Erythroblast (primary cell): ENCODE data around the gene CXCR1.
"Not testable (repeated sequence)": the region's sequence is repeated elsewhere in the genome, so short reads cannot be mapped to it uniquely, and the experiment has no call there.

Experiments
- DNase-seq, 2 experiments: peaks; one replicate each; lab custom pipeline; 2025; lab: John Stamatoyannopoulos, UW
- GATA1 ChIP-seq: IDR thresholded peaks from 2 replicates; pipeline ENCODE4 v1.6.1; 2011; ENCODE audit warnings: low read depth, mild to moderate bottlenecking, control low read depth, low read length, moderate library complexity
- POLR2A ChIP-seq: IDR thresholded peaks from 2 replicates; pipeline ENCODE4 v1.6.1; 2011; ENCODE audit warnings: mild to moderate bottlenecking, low read length

The CXCR1 gene

GRCh38 chr2:218179782-218180181 is 13.0 kb upstream of the CXCR1 start:
- TF ChIP-seq GATA1, result no peak
- TF ChIP-seq POLR2A, result no peak
- DNase-seq, result no peak

DNA sequence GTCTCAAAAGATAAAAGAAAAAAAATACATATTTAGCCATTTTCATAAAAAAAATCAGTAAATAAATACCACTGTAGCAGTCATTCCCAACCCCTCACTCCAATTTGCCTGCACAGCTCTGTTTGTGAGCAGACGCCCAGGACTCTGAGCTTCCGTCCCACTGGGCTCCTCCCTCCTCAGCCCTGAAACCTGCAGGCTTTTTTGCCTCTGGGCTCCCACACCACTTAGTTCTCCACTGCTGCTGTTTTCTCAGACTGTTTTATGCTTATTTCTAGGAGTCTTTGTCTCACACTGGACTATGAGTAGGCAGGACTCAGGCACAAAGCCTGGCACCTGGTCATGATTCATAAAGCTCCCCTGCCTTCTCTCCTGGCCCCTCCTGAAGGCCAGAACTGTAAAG is 6.1 kb upstream of the CXCR1 start:
- no peak for DNase-seq
- TF ChIP-seq POLR2A (no peak), GATA1 (no peak)

GRCh38 chr2:218171744-218172143 is 5.0 kb upstream of the CXCR1 start:
- DNase-seq, result not testable (repeated sequence)

DNA sequence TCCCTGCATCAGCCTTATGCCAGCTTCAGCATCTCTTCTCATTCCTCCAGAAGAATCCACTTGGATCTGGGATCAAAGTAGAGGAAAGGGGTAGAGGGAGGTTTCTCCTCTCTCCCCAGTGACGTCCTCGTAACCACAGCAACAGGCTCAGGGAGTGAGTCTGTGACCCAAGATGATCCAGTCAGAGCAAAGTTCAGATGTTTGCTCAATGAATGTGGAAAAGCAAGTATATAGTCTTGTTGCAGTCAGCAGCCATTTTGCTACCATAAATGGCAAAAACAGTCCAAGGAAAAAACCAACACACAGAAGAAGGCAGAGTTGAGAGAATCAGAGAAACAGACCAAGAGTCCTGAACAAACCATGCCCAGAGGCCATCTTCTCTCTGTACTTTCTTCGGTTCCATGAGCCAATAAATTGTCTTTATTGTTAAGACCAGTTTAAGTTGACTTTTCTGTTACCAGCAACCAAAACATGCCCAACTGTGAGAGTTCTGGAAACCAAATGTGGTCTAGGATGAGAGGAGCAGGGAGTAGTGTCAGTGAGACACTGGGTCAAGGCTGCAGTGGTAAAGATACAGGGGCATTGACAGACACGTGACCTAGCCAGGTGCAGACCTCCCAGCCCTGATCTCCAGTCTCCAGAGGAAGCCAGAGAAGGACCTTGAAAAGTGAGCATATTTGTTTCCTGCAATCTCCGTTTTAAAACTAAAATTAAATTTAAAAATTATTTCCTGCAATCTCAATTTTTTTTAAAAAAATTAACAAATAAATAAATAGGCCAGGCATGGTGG is 3.2 kb upstream of the CXCR1 start:
- DNase-seq, result no peak

DNA sequence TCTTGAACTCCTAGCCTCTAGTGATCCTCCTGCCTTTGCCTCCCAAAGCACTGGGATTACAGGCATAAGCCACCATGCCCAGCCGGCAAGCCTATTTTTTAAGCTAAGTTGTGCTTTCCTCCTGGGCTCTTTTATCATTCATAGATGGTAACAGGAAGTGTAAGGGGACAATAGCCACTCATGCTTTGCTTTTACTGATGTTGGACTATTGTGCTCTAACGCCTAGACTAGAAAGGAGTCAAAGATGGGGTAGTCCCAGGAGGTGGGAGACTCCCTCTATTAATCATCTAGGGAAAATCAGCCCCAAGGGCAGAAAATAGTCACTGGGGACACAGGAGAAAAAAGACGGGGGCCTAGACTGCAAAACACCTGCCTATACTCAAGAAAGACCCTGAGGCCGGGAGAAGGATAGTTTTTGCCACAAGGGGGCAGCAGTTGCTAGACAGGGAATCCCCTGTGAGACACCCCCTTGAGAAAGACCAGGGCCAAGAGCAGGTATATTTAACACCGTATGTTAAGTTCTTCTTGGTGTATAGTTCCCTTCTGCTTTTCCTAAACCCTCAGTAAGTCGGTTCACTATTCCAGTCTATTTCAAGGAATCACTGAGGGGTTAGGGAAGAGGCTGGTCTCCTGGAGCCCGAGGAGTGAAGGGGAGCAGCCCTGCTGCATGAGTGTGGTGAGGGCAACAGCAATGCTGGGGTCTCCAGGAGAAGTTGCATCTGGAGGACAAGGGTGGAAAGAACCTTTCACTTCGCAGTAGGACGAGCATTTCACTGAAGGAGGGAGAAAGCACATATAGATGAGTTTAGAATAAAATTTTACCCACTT is 2.1 kb upstream of the CXCR1 start:
- TF ChIP-seq GATA1 (no peak), POLR2A (no peak)
- DNase-seq, result peak; percentile 49 to 78

More for the DNA sequence above, 3.2 kb upstream of the CXCR1 start:
- TF ChIP-seq GATA1, result no peak

- TF ChIP-seq GATA1, result no peak
- DNase-seq, result no peak
Measured at GRCh38 chr2:218168016-218168415, 1.3 kb upstream of the CXCR1 start.

- no peak for DNase-seq
- TF ChIP-seq POLR2A (no peak), GATA1 (no peak)
Measured at GRCh38 chr2:218162814-218163213, 3.9 kb downstream of the CXCR1 start.

- DNase-seq, result no peak
Measured at GRCh38 chr2:218161644-218162043, 5.1 kb downstream of the CXCR1 start.

DNA sequence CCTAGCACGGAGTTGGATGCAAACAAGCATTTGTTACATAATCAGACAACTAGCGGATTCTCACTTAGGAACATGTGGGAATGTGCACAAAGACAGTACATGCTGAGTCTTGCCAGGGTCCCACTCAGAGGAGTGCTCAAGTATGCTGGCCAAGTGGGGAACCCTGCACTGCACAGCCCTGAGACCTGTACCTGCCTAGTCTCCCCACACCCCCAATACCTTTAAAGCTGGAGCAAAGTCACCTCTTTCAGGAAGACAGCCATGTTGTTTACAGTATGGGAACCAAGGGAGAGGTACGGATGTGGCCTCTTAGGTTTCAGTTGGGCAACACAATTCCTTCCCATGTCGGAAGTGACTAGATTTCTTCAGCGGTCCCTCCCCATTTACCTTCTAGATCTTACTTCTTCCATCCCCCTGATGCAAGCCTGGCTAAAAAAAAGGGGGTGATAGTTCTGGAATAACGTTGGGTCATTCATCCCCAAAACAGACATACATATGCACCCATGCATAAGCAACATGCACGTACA is 10.7 kb downstream of the CXCR1 start:
- TF ChIP-seq GATA1 (no peak), POLR2A (no peak)
- DNase-seq, result no peak

More at GRCh38 chr2:218161644-218162043, 5.1 kb downstream of the CXCR1 start:
- TF ChIP-seq GATA1 (no peak), POLR2A (no peak)

DNA sequence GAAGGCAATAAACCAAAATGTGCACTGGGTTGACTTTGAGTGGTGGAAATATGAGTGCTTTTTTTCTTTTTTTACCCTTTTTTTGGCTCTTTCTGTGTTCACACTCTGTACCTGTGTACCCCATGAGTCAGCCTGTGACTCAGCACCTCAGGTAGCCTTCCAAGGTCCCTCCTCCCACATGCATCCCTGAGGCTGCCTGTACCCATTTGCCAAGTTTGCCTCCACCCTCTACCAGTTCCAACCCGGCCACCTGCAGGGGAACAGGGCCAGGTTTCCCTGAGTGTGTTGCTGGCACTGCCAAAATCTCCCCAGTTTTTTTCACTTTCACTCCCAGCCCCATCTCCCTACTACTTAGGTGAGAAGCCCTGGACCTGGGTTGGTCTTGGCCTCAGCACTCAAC is 14.0 kb downstream of the CXCR1 start:
- no peak for DNase-seq
- TF ChIP-seq GATA1 (no peak), POLR2A (no peak)

GRCh38 chr2:218152172-218152571 is 14.6 kb downstream of the CXCR1 start:
- DNase-seq, result no peak
- no peak for TF ChIP-seq GATA1
- TF ChIP-seq POLR2A, result no peak

DNA sequence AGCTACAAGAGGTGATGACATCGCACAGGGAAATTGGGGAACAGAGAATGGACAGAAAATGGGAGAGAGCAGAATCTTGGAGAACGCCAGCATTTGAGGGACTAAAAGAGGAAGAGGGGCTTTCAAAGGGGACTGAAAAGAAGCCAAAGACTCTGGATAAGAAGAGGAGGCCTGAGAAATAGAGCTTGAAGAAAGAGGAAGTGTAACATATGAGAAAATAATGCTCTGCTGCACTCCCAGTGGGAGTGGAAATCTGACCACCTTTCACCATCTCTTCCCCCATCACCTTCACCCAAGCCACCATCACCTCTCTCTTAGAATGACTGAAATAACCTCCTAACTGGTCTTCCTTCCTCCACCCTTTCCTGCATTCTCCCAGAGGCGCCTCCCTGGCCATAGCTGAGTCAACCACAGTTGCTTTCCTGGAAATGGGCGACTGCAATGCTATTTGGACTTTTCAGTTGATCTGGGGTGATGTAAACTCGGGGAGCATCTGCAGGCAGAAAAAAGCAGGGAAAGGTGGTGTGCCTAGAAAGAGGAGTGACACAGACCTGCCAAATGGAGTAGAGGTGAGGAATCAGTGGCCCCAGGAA is 16.8 kb downstream of the CXCR1 start:
- no peak for TF ChIP-seq POLR2A
- no peak for TF ChIP-seq GATA1
- no peak for DNase-seq

DNA sequence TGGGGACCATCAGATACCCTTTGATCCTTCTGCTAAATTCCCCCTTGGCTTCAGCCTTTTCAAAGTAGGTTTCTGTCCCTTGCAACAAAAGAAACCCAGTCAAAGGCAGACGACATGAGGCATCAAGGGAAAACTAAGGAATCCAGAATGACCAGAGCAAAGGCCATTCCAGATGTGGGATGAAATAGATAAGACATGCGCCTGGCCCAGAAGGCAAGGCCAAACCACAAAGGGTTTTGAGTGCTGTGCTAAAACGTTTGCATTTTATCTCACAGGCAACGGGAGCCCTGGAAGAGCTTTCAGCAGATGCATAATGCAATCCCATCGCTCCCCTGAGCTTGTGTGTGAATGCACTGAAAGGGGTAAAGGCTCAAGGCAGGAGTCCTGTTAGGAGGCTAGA is 17.7 kb downstream of the CXCR1 start:
- TF ChIP-seq POLR2A, result no peak
- no peak for DNase-seq

DNA sequence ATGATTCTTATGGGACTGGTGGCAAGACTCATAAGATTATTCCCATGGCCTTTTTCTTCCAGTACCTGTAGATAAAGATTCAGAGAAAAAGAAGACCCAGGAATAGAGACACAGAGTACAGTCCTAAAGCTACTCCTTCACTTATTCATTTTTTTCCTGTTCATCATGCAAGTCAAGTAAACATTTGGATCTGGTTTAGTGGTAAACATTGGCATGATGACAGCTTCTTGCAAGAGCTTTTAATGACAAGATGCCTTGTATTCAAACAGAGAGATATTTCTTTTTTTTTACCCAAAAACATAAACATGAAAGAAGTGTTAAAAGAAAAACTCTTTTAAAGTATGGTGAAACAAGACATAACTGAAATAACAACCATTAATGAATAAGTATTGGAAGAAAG is 20.7 kb downstream of the CXCR1 start:
- TF ChIP-seq GATA1 (no peak), POLR2A (no peak)
- no peak for DNase-seq

DNA sequence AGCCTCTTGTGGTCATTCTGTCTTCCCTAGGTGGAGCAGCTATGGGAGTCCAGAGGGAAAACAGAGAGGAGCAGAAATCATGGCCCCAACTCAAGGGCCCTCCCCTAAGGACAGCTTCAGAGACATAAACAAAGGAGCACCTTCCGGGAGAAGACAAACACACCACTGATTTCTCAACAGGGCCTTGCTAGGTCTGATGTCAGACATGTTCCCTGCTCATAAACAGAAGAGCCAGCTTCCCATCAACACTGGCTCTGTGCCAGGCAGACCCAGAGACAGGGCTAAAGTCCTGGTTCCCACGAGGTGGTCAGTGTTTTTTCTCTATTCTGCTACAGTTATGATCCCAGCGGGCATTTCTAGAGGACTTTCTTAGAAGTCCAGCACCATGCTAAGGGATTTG is 21.6 kb downstream of the CXCR1 start:
- no peak for DNase-seq
- TF ChIP-seq POLR2A (no peak), GATA1 (no peak)
